IPS-11a (cell line): ENCODE results near the gene PLD6.
A peak's percentile ranks its signal among the peaks of the same experiment; 100 is the strongest.
"Not testable (repeated sequence)": the region's sequence is repeated elsewhere in the genome, so short reads cannot be mapped to it uniquely, and the experiment has no call there.

Experiments used
- H3K4me3 ChIP-seq: one replicate; pipeline ENCODE4 v1.5.1; 2013; ENCODE audit warnings: low read depth, low read length, control low read depth

The PLD6 gene

GRCh38 chr17:17206124-17206912, at the start of gene PLD6:
Gene PLD6 (minus strand): TSS chr17:17206333. CDS start chr17:17206286, 47 bp downstream.
- no peak within 1 kb of the TSS for H3K4me3 ChIP-seq

- H3K4me3 ChIP-seq: not testable (repeated sequence)
These were observed 49.6 kb upstream of the PLD6 start for GRCh38 chr17:17255689-17256088.

GRCh38 chr17:17254036-17254435, 47.9 kb upstream of the PLD6 start:
- no peak overlapping the region for H3K4me3 ChIP-seq

- H3K4me3 ChIP-seq: no peak overlapping the region
These were observed 47.3 kb upstream of the PLD6 start for GRCh38 chr17:17253406-17253805.

GRCh38 chr17:17252149-17252661, 46.1 kb upstream of the PLD6 start:
- no peak overlapping the region for H3K4me3 ChIP-seq

- no peak overlapping the region for H3K4me3 ChIP-seq
These were observed 40.7 kb upstream of the PLD6 start for GRCh38 chr17:17246879-17247278.

GRCh38 chr17:17243163-17243562, 37.0 kb upstream of the PLD6 start:
- no peak overlapping the region for H3K4me3 ChIP-seq

GRCh38 chr17:17242246-17242645, 36.1 kb upstream of the PLD6 start:
- H3K4me3 ChIP-seq: no peak overlapping the region

- H3K4me3 ChIP-seq: no peak overlapping the region
These were observed 35.5 kb upstream of the PLD6 start for GRCh38 chr17:17241656-17242055.

- no peak overlapping the region for H3K4me3 ChIP-seq
These were observed 33.7 kb upstream of the PLD6 start for GRCh38 chr17:17239832-17240231.

- H3K4me3 ChIP-seq: peak within 1 kb of the TSS; percentile 91
These were observed 31.1 kb upstream of the PLD6 start, which contains the start of gene FLCN for GRCh38 chr17:17237026-17237799. Gene FLCN (minus strand): TSS chr17:17237168. CDS start chr17:17228137, 9,031 bp downstream.

GRCh38 chr17:17236295-17237025, 30.3 kb upstream of the PLD6 start:
- peak overlapping the region; percentile 91 for H3K4me3 ChIP-seq

GRCh38 chr17:17235212-17236174, 29.4 kb upstream of the PLD6 start:
- peak overlapping the region; percentile 91 for H3K4me3 ChIP-seq

- H3K4me3 ChIP-seq: no peak overlapping the region
These were observed 26.1 kb upstream of the PLD6 start for GRCh38 chr17:17232303-17232621.

- no peak overlapping the region for H3K4me3 ChIP-seq
These were observed 25.6 kb upstream of the PLD6 start for GRCh38 chr17:17231621-17232302.

GRCh38 chr17:17229416-17230384, 23.6 kb upstream of the PLD6 start:
- H3K4me3 ChIP-seq: no peak overlapping the region

GRCh38 chr17:17228521-17229279, 22.6 kb upstream of the PLD6 start:
- no peak overlapping the region for H3K4me3 ChIP-seq
